DND-41 (cell line): Measurements from ENCODE around the gene ANKRD13A.
"Not testable (repeated sequence)": the region's sequence is repeated elsewhere in the genome, so short reads cannot be mapped to it uniquely, and the experiment has no call there.

ENCODE experiments used
- CTCF ChIP-seq: IDR thresholded peaks from 2 replicates; pipeline ENCODE4 v1.5.1; 2012; ENCODE audit warnings: borderline replicate concordance, low read length, moderate library complexity, mild to moderate bottlenecking; ENCODE audit not compliant: poor library complexity, severe bottlenecking; ENCODE audit errors: extremely low read depth
- EZH2 ChIP-seq: IDR thresholded peaks from 3 replicates; pipeline ENCODE4 v1.6.1; 2012; ENCODE audit warnings: borderline replicate concordance, low read depth, mild to moderate bottlenecking, moderate library complexity, low read length, inconsistent platforms; ENCODE audit not compliant: severe bottlenecking

DNA sequence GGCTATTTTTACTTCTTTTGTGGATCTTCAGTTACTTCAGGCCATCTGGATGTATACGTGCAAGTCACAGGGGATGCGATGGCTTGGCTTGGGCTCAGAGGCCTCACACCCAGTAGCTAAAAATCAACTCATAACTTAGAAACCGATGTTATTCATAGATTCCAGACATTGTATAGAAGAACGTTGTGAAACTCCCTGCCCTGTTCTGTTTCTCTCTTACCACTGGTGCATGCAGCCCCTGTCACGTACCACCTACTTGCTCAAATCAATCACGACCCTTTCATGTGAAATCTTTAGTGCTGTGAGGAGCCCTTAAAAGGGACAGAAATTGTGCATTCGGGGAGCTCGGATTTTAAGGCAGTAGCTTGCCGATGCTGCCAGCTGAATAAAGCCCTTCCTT, 50.4 kb downstream of the ANKRD13A start:
- TF ChIP-seq CTCF, EZH2: not testable (repeated sequence)
